GM19395 (cell line): Measurements from ENCODE around the gene ZNF148.

Experiments used
- ATAC-seq: cut with Tn5 transposase; IDR thresholded peaks from one replicate; pipeline ENCODE4 v1.9.1; 2021; ENCODE audit warnings: mild to moderate bottlenecking, moderate library complexity; ENCODE audit not compliant: unreplicated experiment

The ZNF148 gene

DNA sequence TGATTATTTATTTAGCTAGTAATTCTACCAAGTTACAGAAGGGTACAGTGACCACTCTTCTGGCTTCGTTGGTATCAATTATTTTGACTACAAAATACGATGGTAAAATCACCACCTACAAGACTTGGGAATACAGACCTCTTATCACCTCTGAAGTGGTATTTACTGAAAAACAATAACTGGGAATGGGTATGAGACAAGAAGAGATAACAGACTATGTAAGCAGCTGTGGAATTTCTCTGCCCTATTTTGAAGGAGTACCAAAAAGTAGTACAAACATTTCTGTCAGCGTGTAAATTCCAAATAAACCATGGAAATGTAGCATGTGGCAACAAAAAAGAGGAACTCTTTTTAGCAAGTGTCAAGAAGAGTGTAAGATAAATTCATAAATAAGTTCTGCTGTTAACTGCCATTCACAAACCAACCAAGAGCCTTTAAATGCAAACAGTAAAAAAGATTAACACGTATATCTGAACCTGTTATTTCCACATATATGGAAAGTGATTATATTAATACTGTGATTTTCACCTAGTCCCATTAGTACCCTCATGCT is 85.6 kb downstream of the ZNF148 start:
- no peak for ATAC-seq

DNA sequence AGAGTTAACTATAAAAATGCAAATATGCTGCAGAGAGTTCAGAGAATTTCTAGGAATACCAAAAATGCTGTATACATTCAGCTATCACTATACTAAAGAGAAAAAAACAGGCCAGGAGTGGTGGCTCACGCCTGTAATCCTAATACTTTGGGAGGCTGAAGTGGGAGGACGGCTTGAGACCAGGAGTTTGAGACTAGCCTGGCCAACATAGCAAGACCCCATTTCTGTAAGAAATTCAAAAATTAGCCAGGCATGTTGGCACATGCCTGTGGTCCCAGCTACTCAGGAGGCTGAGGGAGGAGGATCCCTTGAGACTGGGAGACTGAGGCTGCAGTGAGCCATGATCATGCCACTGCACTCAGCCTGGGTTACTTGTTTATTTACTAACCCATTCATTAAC is 87.9 kb downstream of the ZNF148 start:
- ATAC-seq: no peak

DNA sequence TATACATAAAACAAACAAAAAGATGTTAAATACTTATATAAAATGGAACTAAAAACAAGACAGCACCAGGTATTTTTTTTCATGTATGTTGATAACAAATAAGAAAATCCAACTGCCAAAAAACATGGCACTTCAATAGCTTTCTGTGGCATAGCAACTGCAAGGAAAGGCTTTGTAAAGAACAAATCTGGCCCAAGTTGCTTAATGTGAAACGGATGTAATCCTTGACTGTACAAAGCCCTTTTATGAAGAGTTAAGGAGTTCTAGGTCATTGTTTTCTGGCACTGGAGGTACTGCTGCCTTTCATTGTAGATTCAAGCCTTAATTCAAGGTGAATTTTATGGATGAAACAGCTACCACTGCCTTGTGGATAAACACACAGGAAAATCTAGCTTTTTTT is 93.7 kb downstream of the ZNF148 start:
- no peak for ATAC-seq

DNA sequence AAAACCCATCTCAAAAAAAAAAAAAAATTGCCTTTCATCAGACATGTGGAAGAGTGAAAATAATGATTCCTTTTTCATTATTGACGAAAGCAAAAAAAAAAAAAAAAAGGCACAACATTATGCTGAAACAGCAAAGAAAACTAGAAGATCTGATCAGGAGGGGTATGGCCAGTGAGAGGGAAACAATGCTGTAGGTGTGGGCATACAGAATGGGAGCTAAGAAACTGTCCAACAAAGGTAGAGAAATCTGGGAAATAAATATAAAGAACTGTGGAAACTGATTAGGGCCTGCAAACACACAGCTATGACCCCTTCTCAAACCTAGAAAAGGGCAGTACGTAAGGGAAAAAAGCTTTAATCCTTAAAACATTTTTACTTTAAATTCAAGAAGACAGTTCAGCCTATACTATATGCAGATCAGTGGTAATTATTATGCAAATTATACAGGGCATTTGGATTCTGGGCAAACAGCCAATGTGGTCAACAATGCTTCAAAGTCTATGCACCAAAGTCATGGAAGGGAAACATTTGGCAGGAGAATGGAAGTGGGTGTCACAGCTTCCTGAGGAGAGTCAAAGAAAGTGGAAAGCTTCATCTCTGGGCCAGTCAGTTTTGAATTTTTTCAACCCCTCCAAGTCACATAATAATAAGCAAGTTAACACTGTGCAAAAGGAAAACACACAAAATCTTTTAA is 94.3 kb downstream of the ZNF148 start:
- ATAC-seq: no peak

DNA sequence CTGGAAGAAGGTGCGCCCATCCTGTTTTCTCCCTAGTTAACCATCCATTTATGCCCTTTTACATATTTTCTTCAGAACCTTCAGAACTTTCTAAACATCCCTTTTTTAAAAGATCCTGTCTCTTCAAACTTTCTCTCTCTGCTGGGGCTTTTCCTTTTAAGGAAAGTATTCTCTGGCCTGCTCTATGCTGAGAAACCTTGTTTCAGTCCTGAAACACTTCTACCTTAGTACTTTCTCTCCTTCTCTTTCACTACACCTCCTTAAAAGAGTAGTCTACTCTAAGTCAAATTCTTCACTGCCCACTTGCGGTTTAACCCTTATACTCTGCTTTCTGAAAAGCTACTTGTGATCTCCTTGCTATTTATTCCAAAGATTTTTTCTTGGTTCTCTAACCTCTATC is 97.0 kb downstream of the ZNF148 start:
- no peak for ATAC-seq

DNA sequence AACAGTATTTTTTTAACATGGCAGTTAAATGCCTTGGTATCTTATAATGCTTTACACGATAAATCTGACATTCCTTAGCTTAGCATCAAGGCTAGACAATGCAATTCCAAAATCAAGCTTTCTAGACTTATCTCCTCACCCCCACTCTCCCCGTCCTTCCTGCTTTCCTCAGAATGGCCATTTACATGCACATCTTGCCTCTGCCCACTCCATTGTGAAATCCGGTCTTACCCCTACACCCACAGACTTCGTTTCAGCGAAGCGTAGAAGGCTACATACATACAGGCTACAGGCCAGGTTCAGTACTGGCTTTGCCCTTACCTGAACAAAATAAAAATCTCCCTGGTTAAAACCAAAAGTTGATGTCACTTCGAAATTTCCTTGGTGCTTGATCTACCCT is 104.0 kb downstream of the ZNF148 start:
- ATAC-seq: no peak

DNA sequence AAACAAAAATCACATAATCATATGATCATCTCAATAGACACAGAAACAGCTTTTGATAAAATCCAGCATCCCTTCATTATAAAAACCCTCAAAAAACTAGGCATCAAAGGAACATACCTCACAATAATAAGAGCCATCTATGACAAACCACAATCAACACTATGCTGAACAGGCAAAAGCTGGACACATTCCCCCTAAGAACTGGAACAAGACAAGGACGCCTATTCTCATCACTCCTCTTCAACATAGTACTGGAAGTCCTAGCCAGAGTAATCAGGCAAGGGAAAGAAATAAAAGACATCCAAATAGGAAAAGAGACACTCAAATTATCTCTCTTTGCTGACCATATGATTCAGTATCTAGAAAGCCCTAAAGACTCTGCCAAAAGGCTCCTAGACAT is 107.7 kb downstream of the ZNF148 start:
- no peak for ATAC-seq

DNA sequence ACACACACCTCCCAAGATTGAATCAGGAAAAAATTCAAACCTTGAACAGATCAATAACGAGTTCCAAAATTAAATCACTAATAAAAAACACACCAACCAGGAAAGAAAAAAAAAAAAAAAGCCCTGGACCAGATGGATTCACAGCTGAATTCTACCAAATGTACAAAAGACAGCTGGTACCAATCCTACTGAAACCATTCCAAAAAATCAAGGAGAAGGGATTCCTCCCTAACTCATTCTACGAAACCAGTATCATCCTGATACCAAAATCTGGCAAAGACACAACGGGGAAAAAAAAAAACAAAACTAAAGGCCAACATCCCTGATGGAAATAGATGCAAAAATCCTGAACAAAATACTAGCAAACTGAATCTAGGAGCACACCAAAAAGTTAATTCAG is 108.2 kb downstream of the ZNF148 start:
- ATAC-seq: no peak

DNA sequence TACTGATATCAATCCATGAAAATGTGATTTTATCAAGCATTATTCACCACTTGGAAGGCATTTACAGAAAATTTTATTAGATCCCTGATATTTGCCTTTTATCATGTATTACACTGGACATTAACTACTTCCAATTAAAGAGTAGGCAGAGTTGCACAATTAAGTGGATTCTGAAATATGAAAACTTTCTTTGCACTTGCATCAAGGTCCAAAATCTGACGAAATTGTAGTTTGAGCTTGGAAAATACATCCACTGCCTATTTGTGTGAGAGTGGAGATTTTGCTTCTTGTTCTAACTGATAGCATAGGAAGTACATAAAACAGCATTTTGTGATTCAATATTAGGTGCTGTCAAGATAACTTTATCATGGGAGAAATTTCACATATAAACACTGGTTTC is 113.0 kb downstream of the ZNF148 start:
- ATAC-seq: no peak

DNA sequence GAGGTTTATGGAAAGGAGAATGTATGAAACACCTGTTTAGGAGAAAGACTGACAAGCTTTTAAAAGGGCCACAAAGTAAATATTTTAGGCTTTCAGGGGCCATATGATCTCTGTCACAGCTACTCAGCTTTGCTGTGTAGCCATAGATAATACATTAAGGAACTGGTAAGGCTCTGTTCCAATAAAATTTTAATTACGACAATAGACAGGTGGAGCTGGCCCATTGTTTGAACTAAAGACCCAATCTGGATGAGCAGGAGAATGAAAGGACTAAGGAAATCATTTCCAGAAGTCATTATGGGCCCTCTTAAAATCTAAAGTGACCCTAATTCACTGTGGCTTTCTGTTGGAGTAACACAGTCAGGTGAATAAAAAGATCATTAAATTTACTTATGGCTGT is 114.1 kb downstream of the ZNF148 start:
- no peak for ATAC-seq

DNA sequence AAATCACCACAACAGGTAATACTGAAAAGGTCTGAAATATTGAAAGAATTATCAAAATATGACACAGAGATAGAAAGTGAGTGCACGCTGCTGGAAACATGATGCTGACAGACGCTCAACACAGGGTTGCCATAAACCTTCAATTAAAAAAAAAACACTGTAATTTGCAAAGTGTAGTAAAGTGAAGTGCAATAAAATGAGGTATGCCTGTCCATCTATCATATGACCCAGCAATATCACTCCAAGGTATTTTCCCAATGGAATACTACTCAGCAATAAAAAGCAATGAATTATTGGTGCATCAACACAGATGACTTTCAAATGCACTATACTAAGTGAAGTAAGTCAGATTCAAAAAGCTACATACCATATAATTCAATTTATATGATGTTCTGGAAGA is 115.0 kb downstream of the ZNF148 start:
- ATAC-seq: no peak

DNA sequence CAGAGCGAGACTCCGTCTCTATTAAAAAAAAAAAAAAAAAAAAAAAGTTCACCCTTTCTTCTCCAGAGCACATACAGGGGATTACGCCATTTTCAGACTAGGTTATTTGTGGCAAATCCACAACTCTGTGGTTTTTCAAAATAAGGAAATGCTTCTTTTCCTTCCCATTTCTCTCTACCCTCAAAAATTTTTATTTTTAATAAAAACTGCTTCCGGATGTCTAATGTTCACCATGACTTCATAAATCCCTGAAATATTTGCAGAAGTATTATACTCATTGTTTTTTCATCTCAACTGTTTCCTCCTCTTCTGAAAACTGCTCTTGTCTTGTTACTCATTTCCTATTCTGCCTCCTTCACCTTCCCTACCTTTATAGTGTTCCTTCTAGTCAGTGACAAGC is 117.6 kb downstream of the ZNF148 start:
- no peak for ATAC-seq

DNA sequence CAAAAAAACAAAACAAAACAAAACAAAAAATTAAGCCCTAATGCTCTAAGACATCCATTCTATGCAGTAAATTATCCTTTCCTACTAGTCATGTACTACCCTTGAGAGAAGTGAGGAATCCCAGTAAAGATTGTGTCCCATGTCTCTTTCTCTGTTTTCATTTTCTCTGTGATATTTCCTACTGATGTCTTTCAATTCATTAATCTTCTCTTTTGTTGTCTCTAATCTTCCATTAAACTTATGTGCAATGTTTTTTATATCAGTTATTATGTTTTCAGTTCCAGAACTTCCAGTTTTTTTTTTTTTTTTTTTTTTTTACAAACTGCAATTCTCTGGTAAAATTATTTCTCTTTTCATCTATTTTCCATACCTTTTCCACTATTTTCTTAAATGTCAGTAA is 118.5 kb downstream of the ZNF148 start:
- ATAC-seq: no peak

DNA sequence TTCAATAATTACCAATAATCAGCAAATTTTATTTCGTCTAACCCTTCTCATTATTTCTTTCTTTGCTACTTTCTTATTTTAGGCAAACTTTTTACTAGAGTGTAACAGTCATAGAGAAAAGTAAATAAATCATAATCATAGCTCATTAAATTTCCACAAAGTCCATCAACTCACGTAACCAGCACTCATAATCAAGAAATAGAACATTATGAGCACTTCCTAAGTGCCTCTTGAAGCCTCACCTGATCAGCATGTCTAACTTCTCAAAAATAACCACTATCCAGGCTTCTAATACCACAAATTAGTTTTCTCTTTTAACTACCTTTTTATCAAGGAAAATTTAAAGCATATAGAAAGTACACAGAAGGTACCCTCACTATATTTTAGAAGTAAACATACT is 124.2 kb downstream of the ZNF148 start:
- ATAC-seq: no peak

DNA sequence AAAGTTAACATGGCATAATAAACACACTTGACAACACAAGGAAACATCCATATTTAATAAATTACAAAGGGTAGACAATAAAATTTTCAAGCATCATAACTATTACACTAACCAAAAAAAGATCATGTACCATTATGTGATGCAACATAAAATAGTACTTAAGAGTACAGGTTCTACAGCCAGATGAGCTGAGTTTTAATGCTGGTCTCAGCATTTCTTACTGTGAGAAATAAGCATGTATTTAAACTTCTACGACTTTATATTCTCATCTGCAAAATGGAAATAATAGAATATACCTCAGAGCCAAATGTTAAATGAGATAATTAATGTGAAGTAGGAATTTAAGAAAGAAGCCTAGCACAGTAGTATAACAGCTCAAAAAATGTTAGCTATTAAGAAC is 128.9 kb downstream of the ZNF148 start:
- no peak for ATAC-seq

DNA sequence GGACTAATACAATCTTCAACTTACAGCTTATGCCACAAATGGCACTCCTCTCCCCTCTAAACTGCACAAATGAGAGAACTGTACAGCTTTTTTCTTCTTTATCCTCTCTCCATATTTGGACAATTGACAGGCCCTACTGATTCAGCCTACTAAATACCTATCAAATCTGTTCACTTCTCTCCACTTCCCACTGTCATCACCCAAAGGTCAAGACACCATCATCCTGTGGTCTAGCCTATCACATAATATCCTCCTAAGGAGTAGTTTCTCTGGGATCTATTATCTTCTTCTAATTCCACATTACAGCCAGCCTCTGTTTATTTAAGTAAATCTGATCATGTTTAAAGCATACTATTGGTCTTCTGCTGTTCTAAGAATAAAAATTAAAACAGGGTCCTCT is 129.6 kb downstream of the ZNF148 start:
- ATAC-seq: no peak

DNA sequence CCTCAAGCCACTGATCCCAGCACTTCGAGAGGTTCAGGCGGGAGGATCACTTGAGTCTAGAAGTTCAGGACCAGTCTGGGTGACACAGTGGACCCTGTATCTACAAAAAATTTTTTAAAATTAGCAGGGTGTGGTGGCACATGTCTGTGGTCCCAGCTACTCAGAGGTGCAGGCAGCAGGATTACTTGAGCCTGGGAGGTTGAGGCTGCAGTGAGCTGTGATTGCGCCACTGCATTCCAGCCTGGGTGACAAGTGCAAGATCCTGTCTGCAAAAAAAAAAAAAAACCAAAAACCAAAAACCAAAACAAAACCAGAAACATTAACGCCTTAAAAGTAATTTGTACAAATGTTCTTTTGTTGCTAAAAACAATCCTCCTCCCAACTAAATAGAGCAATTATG is 134.6 kb downstream of the ZNF148 start:
- ATAC-seq: no peak

DNA sequence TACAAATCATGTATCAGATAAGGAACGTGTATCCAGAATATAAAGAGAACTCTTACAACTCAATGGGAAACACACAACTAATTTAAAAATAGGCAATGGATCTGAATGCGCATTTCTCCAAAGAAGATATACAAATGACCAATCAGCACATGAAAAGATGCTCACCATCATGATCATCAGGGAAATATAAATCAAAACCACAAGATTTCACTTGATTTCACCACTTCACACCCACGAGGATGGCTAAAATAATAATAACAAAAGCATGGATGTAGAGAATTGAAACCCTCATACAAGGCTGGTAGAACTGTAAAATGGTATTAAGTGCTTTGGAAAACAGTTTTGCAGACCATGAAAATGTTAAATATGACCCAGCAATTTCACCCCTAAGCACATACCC is 135.9 kb downstream of the ZNF148 start:
- ATAC-seq: no peak

DNA sequence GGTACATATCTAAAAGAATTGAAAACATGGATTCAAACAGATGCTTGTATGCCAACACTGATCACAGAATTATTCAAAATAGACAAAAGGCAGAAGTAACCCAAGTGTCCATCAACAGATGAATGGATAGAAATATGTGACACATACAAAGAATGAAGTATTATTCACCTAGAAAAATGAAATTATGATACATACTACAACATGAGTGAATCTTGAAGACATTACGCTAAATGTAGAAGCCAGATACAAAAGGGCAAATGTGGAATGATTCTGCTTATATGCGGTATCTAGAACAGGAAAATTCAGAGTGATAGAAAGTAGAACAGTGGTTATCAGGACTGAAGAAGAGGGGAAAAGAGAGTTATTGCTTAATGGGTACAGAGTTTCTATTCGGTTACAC is 136.4 kb downstream of the ZNF148 start:
- no peak for ATAC-seq

DNA sequence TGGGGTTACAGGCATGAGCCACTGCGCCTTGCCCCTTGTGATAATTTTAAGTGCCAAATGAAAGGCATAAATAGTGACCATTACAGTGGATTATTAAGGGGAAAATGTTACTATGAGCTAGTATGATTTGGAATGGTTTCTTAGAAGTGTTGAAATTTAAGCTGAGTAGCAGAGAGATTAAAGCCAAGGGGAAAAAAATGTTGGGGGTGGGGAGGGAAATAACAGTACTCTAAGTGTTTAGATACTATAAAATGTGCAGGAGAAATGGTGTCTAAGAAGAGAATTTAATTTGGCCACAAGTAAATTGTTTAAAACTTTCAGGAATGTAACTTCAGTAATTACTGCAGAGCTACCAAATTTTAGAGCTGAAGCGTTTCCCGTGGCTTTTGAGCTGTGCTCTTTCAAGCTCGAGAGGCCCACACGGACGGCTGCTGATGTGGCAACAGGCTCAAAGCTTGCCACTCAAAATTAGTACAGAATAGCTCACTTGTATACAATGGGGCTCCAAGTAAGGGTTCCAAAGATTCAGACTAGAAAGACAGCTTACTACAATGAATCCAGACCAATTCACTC is 138.7 kb downstream of the ZNF148 start:
- no peak for ATAC-seq

DNA sequence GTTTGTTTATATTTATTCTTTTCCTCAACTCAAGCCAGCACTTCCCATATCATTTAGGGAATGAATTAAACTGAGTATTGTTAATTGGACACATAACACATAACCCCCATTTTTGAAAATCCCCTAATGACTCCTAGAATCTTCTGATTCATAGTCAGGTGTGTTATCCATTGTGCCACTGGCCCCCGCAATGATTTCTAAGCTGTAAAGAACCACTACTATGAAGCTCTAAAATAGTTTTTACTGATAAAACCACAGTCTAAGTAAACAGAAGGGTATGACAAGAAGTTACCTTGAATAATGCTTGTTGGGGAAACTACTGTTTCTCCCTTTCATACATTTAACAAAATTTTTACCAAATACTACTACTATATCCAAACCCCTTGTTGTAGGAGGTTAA is 140.3 kb downstream of the ZNF148 start:
- ATAC-seq: no peak

DNA sequence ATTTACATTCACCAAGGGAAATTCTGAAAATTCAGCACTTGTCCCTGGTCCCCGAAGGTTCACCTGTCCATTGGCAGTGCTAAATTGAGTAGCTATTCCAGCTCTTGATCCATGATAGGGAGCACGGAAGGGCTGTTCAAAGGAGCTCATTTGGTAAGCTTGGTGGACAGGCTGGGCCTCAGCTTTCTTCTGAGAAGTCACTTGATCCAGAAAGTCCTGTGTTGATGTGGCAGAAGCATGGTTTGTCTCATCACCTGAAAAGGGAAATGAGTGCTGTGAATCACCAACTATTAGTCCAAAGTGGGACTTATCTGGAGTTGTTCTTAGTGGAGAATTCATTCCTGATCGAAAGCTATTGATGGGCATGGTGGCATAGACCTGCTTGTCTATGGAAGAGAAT is 142.7 kb downstream of the ZNF148 start:
- no peak for ATAC-seq

DNA sequence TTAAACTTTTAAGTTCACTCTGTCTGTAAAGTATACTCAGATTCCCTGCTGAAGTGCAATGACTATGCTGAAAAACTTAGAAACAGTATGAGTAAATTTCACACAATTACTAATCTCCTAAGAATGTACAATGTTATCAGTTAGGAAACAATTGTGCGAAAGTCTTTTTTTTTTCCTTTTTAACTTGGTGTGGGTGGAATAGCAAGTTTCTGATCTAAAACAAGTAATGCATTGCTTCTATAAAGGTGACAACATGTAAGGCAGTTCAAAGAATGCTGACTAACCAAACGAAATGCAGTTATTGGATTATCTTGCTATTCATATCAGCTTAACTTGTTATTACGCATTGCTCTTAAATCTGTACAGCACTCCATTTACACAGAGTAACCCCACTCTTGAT is 143.2 kb downstream of the ZNF148 start:
- ATAC-seq: no peak
